ACC112 (cell line): ENCODE results near the gene KCNF1.
A peak's percentile ranks its signal among the peaks of the same experiment; 100 is the strongest.

Experiments used
- H2AFZ ChIP-seq: fragments of 200-600 bp; sonication (generic); one replicate; pipeline ENCODE4 v1.6.0; 2017; ENCODE audit warnings: antibody characterized with exemption, low read length; ENCODE audit not compliant: unreplicated experiment
- H3K27ac ChIP-seq: fragments of 200-600 bp; sonication (generic); 2 replicates; pipeline ENCODE4 v1.5.1; 2014; ENCODE audit warnings: low read depth, mild to moderate bottlenecking, antibody characterized with exemption, low read length, moderate library complexity
- H3K27me3 ChIP-seq: fragments of 200-600 bp; sonication (generic); 2 replicates; pipeline ENCODE4 v1.6.1; 2014; ENCODE audit warnings: mild to moderate bottlenecking, antibody characterized with exemption, low read length, moderate library complexity, mixed read lengths; ENCODE audit not compliant: insufficient read depth
- H3K36me3 ChIP-seq: fragments of 200-600 bp; sonication (generic); 2 replicates; pipeline ENCODE4 v1.6.1; 2016; ENCODE audit warnings: mild to moderate bottlenecking, antibody characterized with exemption, low read length, moderate library complexity, mixed read lengths; ENCODE audit not compliant: insufficient read depth
- H3K4me1 ChIP-seq: fragments of 200-600 bp; sonication (generic); one replicate; pipeline ENCODE4 v1.6.1; 2016; ENCODE audit warnings: low read length, mixed read lengths; ENCODE audit not compliant: insufficient read depth, unreplicated experiment, control insufficient read depth
- H3K4me3 ChIP-seq: fragments of 200-600 bp; sonication (generic); 2 replicates; pipeline ENCODE4 v1.5.1; 2014; ENCODE audit warnings: mild to moderate bottlenecking, low read depth, low read length
- H3K79me2 ChIP-seq: fragments of 200-600 bp; sonication (generic); one replicate; pipeline ENCODE4 v1.6.0; 2016; ENCODE audit warnings: low read length; ENCODE audit not compliant: control insufficient read depth, unreplicated experiment, insufficient read depth

Gene KCNF1

DNA sequence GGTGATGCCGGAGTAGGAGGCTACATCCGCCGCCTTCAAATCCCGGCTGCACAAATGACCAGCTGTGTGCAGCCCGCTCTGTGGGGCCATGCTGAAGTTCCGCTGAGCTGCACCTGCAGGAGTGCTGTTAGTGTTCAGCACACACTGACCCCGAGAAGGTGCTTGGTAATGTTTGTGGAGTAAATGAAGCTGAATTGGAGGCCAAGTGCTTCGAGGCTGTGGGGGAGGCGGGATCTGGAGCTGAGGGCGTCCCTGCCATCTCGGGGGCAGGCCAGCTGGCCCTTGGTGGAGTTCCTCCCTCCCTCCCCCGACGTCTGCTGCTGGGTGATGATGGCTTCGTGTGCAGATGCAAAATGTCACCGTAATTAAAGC, 23.2 kb downstream of the KCNF1 start:
- H3K4me3 ChIP-seq, result no peak overlapping the region
- H2AFZ ChIP-seq, result no peak overlapping the region
- H3K27ac ChIP-seq, result no peak overlapping the region
- peaks cover 48% of the 10 kb centered on the region for H3K4me1 ChIP-seq
- H3K36me3 ChIP-seq, result peaks cover 4% of the 10 kb centered on the region; the same call in 1 of the 2 replicates
- no peaks in the 10 kb centered on the region for H3K79me2 ChIP-seq
- H3K27me3 ChIP-seq, result no peaks in the 10 kb centered on the region

DNA sequence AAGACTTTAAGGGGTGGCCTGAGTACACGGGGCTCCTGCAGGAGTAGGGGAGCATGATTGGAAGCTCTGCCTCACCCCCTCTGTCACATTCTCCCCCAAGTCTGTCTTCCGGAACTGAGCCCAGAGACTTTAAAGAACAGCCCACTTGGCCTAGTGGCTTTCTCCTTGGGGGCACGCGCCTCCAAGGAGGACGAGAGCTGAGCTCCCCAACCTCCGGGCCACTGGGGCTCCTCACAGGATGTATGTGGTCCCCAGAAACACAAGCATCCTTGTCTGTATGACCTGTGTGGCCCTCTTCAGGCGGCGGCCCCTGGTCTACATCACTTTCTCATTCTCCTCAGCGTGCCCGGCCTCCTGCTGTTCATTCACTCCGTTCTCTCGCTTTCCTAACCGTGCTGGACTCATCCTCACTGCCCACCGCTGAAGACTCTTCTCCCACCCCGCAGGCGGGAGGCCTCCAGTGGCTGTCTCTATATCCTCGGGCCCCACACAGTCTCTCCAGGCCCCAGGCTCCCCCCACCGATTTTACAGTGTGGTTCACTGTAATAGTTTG, 23.7 kb downstream of the KCNF1 start:
- Histone ChIP-seq H2AFZ (no peak overlapping the region), H3K79me2 (no peaks in the 10 kb centered on the region), H3K4me3 (no peak overlapping the region), H3K27ac (peak overlapping the region; percentile 76), H3K4me1 (peaks cover 48% of the 10 kb centered on the region), H3K27me3 (no peaks in the 10 kb centered on the region), H3K36me3 (peaks cover 4% of the 10 kb centered on the region; the same call in 1 of the 2 replicates)

DNA sequence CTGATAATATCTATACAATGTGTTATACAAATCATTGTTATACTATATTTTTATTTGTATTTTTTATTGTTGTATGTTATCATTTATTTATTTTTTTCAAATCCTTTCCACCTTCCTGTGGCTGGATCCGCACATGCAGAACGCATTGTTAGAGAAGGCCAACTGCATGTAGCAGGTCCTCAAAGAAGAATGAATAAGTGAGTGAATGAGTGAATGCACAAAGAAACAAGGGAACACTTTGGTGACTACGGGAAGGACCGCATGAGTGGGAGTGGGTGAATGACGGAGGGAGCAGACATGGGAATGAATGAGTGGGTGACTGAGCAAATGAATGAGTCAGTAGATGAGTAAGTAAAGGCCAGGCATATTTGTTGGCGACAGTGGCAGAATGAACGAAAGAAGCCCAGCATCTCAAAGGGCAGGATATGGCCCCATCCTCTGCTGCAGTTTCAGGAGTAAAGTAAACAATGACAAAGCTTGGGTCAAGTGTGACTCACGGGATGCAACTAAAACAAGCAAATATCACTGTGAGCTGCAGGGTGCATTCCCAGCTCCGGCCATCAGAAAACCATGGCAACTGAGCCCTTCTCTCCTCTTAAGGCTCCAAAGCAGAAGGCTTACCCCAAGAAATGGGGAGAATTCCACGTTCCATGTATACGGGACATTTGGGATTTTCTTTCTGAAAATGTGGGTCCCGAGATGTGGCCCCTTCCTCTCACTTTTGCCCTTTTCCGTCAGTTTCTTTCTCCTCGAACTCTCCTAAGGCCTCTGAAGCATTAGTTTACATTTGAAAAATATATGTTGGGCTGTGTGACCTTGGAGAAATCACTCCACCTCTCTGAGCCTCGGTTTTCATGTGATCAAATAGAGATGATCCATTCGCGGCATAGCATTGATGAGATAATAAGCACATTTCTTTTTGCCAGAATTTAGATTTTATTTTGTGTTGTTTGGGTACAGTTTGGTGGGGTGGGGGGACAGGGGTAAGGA, 24.5 kb downstream of the KCNF1 start:
- Histone ChIP-seq H3K27me3 (no peaks in the 10 kb centered on the region), H3K27ac (peak overlapping the region; percentile 88), H3K36me3 (peaks cover 4% of the 10 kb centered on the region; the same call in 1 of the 2 replicates), H3K79me2 (no peaks in the 10 kb centered on the region), H3K4me1 (peaks cover 42% of the 10 kb centered on the region), H3K4me3 (no peak overlapping the region), H2AFZ (peak overlapping the region; percentile 6)

DNA sequence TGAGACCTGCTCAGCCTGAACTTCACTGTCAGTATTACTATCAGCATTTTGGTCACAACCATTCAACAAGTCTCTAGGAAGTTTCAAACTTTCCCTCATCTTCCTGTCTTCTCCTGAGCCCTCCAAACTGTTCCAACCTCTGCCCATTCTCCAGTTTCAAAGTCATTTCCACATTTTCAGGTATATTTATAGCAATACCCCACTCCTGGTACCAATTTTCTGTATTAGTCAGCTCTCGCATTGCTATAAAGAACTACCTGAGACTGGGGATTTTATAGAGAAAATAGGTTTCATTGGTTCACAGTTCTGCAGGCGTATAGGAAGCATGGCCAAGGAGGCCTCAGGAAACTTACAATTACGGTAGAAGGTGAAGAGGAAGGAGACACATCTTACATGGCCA, 27.3 kb downstream of the KCNF1 start:
- Histone ChIP-seq H3K4me1 (peaks cover 24% of the 10 kb centered on the region), H3K79me2 (no peaks in the 10 kb centered on the region), H3K36me3 (peaks cover 4% of the 10 kb centered on the region; the same call in 1 of the 2 replicates), H3K27ac (no peak overlapping the region), H2AFZ (no peak overlapping the region), H3K4me3 (no peak overlapping the region), H3K27me3 (0 out of 2 replicates have a peak, but pooled peaks cover 3% of the 10 kb centered on the region)

DNA sequence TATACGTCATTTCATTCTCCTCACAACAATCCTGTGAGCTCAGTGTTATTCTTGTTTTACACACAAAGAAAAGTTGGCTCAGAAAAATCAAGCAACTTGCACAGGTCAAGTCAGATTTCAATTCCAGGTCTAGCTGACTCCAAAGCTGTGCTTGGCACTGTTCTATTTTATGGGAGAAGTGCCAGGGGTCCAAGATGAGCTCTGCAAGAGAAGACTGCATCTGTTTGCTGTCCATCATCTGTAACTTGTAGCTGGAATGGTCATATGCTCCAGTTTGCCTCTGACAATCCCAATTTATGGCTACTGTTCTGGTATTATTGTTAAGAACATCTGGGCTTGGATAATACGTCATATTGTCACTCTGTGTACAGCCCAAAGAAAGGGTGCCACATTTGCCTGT, 28.9 kb downstream of the KCNF1 start:
- H3K4me1 ChIP-seq, result peaks cover 15% of the 10 kb centered on the region
- H3K79me2 ChIP-seq, result no peaks in the 10 kb centered on the region
- H3K4me3 ChIP-seq, result no peak overlapping the region
- H3K27ac ChIP-seq, result no peak overlapping the region
- H2AFZ ChIP-seq, result no peak overlapping the region
- H3K27me3 ChIP-seq, result peaks cover 11% of the 10 kb centered on the region; the same call in 1 of the 2 replicates
- H3K36me3 ChIP-seq, result peaks cover 4% of the 10 kb centered on the region; the same call in 1 of the 2 replicates

DNA sequence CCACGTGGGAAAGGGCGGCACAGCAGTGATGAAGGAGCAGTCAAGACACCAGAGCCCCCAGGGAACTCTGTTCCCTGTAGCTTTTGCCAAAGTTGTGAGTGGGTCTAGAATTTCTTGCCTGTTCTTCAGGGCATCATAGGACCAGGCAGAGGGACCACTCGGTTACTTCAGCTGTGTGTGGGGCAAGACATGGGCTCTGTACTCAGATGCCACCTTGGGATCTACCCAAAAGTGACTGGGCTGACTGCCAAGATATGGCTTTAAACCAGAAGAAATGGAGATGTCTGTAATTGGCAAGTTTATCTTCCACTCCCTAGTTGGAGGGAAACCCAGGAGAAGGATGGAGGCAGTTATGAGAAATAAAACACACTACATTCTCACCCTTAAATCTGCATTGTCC, 29.6 kb downstream of the KCNF1 start:
- H3K27me3 ChIP-seq, result peaks cover 11% of the 10 kb centered on the region; the same call in 1 of the 2 replicates
- H2AFZ ChIP-seq, result no peak overlapping the region

DNA sequence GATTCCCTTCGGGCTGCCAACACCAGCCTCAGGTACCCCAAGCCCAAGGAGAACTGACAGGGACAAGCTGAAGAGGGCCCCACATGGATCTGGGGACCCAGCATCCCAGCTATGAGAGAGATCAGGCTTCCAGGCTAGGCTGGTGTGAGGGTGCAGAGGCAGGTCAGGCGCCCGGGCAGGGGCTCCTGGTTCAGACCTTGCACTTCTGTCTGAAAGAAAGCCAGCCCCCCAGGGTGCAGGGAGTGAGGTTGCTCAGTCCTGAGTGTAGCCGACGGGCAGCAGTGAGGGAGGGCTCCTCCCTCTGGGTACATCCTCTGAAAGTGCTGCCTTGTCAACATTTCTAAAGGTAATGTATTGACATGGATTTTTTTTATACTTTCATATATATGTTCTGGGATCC, 33.1 kb downstream of the KCNF1 start:
- Histone ChIP-seq H3K27ac (no peak overlapping the region), H3K4me1 (peaks cover 15% of the 10 kb centered on the region), H3K27me3 (peaks cover 14% of the 10 kb centered on the region; the same call in 1 of the 2 replicates), H2AFZ (no peak overlapping the region), H3K36me3 (no peaks in the 10 kb centered on the region), H3K79me2 (no peaks in the 10 kb centered on the region), H3K4me3 (no peak overlapping the region)

More for the DNA sequence above, 29.6 kb downstream of the KCNF1 start:
- Histone ChIP-seq H3K79me2 (no peaks in the 10 kb centered on the region), H3K36me3 (peaks cover 4% of the 10 kb centered on the region; the same call in 1 of the 2 replicates), H3K4me1 (peaks cover 12% of the 10 kb centered on the region), H3K4me3 (no peak overlapping the region), H3K27ac (no peak overlapping the region)

DNA sequence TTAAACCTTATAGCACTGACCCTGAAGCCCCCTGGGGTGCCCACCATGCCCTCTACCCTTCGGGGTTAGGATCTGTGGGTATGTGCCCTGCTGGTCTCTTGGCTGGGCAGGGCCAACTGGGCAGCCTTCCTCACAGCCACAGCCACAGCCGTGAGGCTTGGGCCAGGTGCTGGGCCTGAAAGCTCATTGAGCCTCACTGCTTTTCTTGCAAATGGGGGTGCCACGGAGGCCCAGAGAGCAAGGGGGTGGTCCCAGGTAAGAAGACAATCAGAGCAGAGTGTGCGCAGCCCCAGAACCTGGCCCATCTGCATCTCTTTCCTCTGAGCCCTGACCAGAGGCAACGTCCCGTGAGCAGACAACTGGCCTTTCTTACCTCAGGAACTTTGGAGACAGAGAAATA, 34.7 kb downstream of the KCNF1 start:
- Histone ChIP-seq H3K36me3 (no peaks in the 10 kb centered on the region), H3K4me3 (no peak overlapping the region), H3K27me3 (peaks cover 21% of the 10 kb centered on the region), H3K79me2 (no peaks in the 10 kb centered on the region), H2AFZ (no peak overlapping the region), H3K4me1 (peaks cover 15% of the 10 kb centered on the region), H3K27ac (no peak overlapping the region)

DNA sequence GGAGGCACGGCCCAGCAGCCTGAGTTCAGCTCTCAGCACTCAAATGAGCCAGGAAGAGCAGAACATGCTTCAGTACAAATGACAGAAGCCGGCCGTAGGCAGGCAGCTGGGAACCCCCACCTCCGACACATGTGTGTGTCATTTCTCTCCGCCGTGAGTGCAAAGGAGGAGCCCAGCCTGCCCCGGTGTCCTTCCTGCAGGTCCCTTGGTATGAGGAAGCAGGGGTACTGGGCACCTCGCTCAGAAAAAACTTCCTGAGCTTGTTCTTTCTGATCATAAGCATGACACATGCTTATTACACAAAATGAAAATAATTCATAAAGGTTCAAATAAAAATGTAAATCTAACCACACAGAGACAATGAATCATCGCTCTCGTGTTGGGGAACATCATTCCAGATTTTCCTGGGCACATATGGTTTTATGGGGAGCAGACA, 35.3 kb downstream of the KCNF1 start:
- H3K79me2 ChIP-seq, result no peaks in the 10 kb centered on the region
- no peak overlapping the region for H3K27ac ChIP-seq
- no peaks in the 10 kb centered on the region for H3K36me3 ChIP-seq
- H2AFZ ChIP-seq, result no peak overlapping the region
- no peak overlapping the region for H3K4me3 ChIP-seq
- H3K4me1 ChIP-seq, result peaks cover 15% of the 10 kb centered on the region
- H3K27me3 ChIP-seq, result peaks cover 22% of the 10 kb centered on the region

DNA sequence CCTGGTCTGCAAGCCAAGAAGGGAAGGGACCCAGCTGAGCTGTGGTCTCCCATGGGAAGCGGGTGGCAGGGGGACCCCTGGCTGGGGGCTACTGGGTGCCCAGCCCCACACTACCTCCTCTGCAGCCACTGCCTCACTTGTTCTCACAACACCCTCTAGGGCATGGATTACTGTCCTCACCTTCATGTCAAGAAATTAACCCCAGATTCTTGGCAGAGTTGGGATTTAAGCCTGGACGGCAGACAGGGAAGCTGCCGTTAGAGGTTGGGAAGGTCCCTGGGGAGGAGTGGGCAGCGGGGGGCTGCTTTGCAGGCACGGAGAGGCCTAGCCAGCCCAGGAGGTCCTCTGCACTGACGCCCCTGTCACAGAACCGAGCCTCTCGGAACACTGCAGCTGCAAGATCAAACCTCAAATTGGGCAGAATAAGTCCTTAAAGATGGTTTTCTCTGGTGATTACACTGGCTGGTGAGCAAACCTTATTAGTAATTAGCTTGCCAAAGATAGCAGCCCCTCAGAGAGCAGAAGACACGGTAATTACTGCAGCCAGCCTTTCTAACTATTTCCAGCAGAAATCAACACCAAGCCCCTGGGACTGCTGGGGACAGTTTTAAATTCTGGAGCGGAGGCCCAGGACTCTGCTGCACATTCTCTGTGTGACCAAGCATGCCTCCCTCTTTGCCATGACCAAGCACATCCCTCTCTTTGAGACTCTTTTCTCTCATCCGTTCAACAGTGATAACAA, 35.9 kb downstream of the KCNF1 start:
- peaks cover 15% of the 10 kb centered on the region for H3K4me1 ChIP-seq
- no peak overlapping the region for H2AFZ ChIP-seq
- H3K4me3 ChIP-seq, result no peak overlapping the region
- H3K36me3 ChIP-seq, result no peaks in the 10 kb centered on the region
- peaks cover 22% of the 10 kb centered on the region for H3K27me3 ChIP-seq
- H3K79me2 ChIP-seq, result no peaks in the 10 kb centered on the region
- H3K27ac ChIP-seq, result no peak overlapping the region
